ENCODE data around the gene MACROD2. TPM values are rescaled to one million over a fixed set of nuclear protein-coding genes. Genes with fewer than 3 reads are reported as not detected.

MACROD2 gene
- total and polyA plus RNA-seq, 2 experiments from 2014 or later, result 2.8 to 4.3 TPM

DNA sequence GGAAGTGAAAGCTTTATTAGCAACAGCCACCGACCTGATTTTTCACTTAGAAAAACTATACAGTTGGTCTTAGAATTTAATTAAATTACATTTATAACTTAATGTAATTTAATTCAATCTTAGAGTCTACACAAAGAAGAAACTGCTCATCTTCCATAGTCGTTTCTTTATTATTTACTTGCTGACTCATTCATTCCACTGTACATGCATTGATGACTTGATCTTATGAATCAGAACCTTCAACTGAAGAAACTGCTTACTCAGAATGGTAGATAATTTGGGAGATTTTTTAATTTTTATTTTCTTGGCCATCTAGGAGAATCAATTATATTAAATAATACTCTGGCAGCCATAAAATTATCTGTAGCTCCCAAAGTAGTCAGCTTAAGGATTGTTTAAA lies 1363.7 kb downstream of the MACROD2 start (continued):
- no peak for TF ChIP-seq ZNF462 (CRISPR knock-in tag; IDR thresholded peaks at IDR 0.05)
- no peak for TF ChIP-seq ZNF114 (CRISPR knock-in tag; IDR thresholded peaks at IDR 0.05)
- TF ChIP-seq ETS1 (IDR thresholded peaks at IDR 0.05), result no peak
- no peak for TF ChIP-seq NANOG (IDR thresholded peaks at IDR 0.05; ENCODE audit: borderline replicate concordance)
- no peak for TF ChIP-seq CTCF (conservative IDR thresholded peaks at IDR 0.05; ENCODE audit: low read depth in 2 of 2)
- TF ChIP-seq POLR2AphosphoS5 (IDR thresholded peaks at IDR 0.05; ENCODE audit: low read depth), result no peak

DNA sequence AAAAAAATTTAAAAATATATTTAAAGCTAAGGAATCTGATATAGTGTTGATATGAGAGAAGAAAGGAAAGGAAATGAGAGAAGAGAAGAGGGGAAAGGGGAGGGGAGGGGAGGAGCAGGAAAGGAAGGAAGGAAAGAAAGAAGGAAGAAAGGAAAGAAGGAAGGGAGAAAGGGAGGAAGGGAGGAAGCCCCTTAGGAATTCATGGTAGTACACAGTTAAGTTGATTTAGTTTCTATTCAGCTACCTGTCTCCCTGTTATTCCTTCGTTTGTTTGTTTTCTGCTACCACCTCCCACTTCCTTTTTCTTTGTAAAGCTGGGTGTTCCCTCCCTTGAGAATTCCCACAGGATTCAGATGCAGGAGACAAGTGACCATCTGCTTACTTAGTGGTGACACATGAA lies 1367.5 kb downstream of the MACROD2 start:
- H3K27ac Mint-ChIP-seq, result no peak overlapping the region
- no peaks in the 10 kb centered on the region for H3F3A ChIP-seq (replicated peaks; ENCODE audit: low read depth)
- no peak overlapping the region for H3K4me3 Mint-ChIP-seq
- no peaks in the 10 kb centered on the region for H3K27me3 ChIP-seq (ENCODE audit: insufficient read depth)
- no peaks in the 10 kb centered on the region for H3K9me2 ChIP-seq (ENCODE audit: insufficient read depth)
- peaks cover 8% of the 10 kb centered on the region; the same call in 2 of the 3 replicates for H3K4me1 Mint-ChIP-seq
- peak overlapping the region; percentile 16 for H3K4me2 ChIP-seq
- peaks cover 14% of the 10 kb centered on the region for H3K4me1 ChIP-seq (ENCODE audit: insufficient read depth)
- no peak overlapping the region for H3K4me3 ChIP-seq
- no peak overlapping the region for H3K27ac ChIP-seq (ENCODE audit: low read depth)
- no peaks in the 10 kb centered on the region for H3K36me3 ChIP-seq (ENCODE audit: insufficient read depth)
- ATAC-seq, result no peak
- 0 out of 2 replicates have a peak overlapping the region, but pooled peaks have one; percentile 1 for H2AFZ ChIP-seq
- no peaks in the 10 kb centered on the region for H3K36me3 Mint-ChIP-seq (ENCODE audit: low read depth)
- no peaks in the 10 kb centered on the region; the same call in 2 of the 3 replicates for H3K9me3 Mint-ChIP-seq
- DNase-seq (ENCODE audit: low spot score), result peak; percentile 38
- H3K79me2 ChIP-seq (replicated peaks; ENCODE audit: insufficient read depth), result no peaks in the 10 kb centered on the region
- H4K20me1 ChIP-seq (replicated peaks; ENCODE audit: insufficient read depth), result no peaks in the 10 kb centered on the region
- no peaks in the 10 kb centered on the region for H3K27me3 Mint-ChIP-seq (ENCODE audit: insufficient read depth, low read depth, poor library complexity)
- TF ChIP-seq ZNF331 (CRISPR knock-in tag; IDR thresholded peaks at IDR 0.05; ENCODE audit: low read depth), result no peak
- no peak for TF ChIP-seq ZNF114 (CRISPR knock-in tag; IDR thresholded peaks at IDR 0.05)
- no peak for TF ChIP-seq CTCF (conservative IDR thresholded peaks at IDR 0.05; ENCODE audit: low read depth in 2 of 2)
- TF ChIP-seq EZH2 (IDR thresholded peaks at IDR 0.05; ENCODE audit: low read depth, unreplicated experiment), result no peak

Data from GM23338 (cell line).